ENCODE data around the gene TNS1.

Gene TNS1

DNA sequence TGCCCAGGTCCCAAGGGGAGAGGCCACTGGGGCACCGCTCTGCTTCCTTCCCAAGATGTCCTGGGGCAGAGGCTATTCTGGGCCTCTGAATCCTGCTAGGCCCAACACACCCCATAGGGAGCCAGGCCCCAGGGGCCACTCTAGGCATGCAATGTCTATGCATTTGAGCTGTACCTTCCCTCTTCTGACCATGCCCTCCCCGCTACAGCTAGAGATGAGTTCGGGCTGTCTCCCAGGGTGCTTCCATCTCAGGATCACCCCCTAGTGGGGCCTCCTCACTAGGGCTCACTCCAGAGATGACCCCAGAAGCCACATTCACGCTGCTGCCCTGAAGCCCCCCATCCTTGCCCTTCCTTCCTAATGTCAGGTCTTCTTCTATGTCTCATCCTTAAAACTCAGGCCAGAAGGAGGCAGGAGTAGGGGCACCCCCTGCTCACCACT, 54.4 kb downstream of the TNS1 start:
- Histone ChIP-seq H3K4me3 (ENCODE audit: low read length) (no peak overlapping the region), H3K4me1 (ENCODE audit: low read length) (no peaks in the 10 kb centered on the region), H3K36me3 (replicated peaks; ENCODE audit: insufficient read depth, low read length) (no peaks in the 10 kb centered on the region), H3K4me2 (ENCODE audit: low read depth, low read length) (no peak overlapping the region), H3K27ac (ENCODE audit: low read length) (no peak overlapping the region), H3K27me3 (replicated peaks; ENCODE audit: insufficient read depth, low read length) (peaks cover 44% of the 10 kb centered on the region), H3K9me2 (replicated peaks; ENCODE audit: insufficient read depth, low read length) (no peaks in the 10 kb centered on the region), H3K79me2 (ENCODE audit: low read length) (no peaks in the 10 kb centered on the region), H3K9ac (ENCODE audit: low read length) (no peak overlapping the region), H3F3A (ENCODE audit: insufficient read depth, low read length) (no peaks in the 10 kb centered on the region), H3K9me3 (replicated peaks; ENCODE audit: insufficient read depth, low read length) (no peaks in the 10 kb centered on the region), H2AFZ (ENCODE audit: low read length) (no peak overlapping the region), H4K20me1 (ENCODE audit: insufficient read depth, low read length) (no peaks in the 10 kb centered on the region)
- DNase-seq = no peak
- TF ChIP-seq EZH2phosphoT487 (IDR thresholded peaks at IDR 0.05; ENCODE audit: low read length) (no peak), EZH2 (optimal IDR thresholded peaks at IDR 0.05; ENCODE audit: low read depth, low read length) (no peak), CTCF (IDR thresholded peaks at IDR 0.05; ENCODE audit: low read length) (no peak)

DNA sequence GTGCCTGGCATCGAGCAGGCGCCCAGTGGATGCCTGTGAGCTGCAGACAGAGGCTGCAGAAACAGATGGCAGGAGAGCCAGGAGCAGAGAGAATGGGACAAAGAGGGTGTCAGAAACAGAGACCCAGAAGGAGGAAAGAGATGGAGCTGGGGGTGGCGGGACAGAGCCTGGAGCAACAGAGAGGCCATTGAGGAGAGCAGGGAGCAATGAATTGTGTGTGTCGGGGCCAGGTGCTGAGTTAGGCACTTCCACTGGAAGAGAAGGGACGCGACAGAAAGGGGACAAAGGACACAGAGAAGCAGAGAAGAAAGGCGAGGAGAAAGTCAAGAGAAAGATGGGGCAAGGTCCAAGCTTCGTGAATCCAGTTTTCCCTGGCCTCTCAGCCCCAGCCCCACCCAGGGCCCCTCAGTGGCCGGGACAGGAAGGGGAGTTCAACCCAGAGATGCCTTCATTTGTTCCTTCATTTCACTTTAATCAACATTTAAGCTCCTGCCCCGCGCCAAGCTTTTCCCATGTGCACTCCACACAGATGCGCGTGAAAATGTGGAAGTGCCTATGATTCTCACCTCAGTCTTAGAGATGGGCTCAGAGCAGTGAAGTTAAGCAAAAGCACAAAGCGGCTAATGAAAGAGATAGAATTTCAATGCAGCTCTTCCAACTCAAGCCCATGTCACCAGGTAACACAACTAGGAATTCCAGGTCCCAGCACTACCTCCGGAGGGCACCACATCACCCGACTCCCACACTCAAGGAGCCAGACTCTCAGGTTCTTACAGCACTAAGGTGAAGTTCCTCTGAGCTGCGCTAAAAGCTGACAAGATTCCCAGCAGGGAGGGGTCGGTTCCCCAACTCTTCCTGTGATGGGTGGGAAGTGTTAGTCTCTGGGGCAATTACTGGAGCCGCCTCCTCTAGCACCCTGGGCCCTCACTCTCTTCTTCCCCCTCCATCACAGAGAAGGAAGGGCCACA, 55.1 kb downstream of the TNS1 start:
- Histone ChIP-seq H3K4me3 (ENCODE audit: low read length) (no peak overlapping the region), H2AFZ (ENCODE audit: low read length) (no peak overlapping the region), H3K9me3 (replicated peaks; ENCODE audit: insufficient read depth, low read length) (no peaks in the 10 kb centered on the region), H3K9me2 (replicated peaks; ENCODE audit: insufficient read depth, low read length) (no peaks in the 10 kb centered on the region), H3K79me2 (ENCODE audit: low read length) (no peaks in the 10 kb centered on the region), H3K27me3 (replicated peaks; ENCODE audit: insufficient read depth, low read length) (peaks cover 44% of the 10 kb centered on the region), H3F3A (ENCODE audit: insufficient read depth, low read length) (no peaks in the 10 kb centered on the region), H3K36me3 (replicated peaks; ENCODE audit: insufficient read depth, low read length) (no peaks in the 10 kb centered on the region), H3K4me1 (ENCODE audit: low read length) (no peaks in the 10 kb centered on the region), H3K4me2 (ENCODE audit: low read depth, low read length) (no peak overlapping the region), H4K20me1 (ENCODE audit: insufficient read depth, low read length) (no peaks in the 10 kb centered on the region), H3K27ac (ENCODE audit: low read length) (no peak overlapping the region), H3K9ac (ENCODE audit: low read length) (no peak overlapping the region)
- no peak for DNase-seq
- TF ChIP-seq CTCF (IDR thresholded peaks at IDR 0.05; ENCODE audit: low read length) (no peak), EZH2 (optimal IDR thresholded peaks at IDR 0.05; ENCODE audit: low read depth, low read length) (no peak), EZH2phosphoT487 (IDR thresholded peaks at IDR 0.05; ENCODE audit: low read length) (no peak)

- no peaks in the 10 kb centered on the region for H3K36me3 ChIP-seq (replicated peaks; ENCODE audit: insufficient read depth, low read length)
- H3K9me2 ChIP-seq (replicated peaks; ENCODE audit: insufficient read depth, low read length) = no peaks in the 10 kb centered on the region
- no peak overlapping the region for H3K4me3 ChIP-seq (ENCODE audit: low read length)
- H4K20me1 ChIP-seq (ENCODE audit: insufficient read depth, low read length) = no peaks in the 10 kb centered on the region
- no peaks in the 10 kb centered on the region for H3F3A ChIP-seq (ENCODE audit: insufficient read depth, low read length)
- no peak overlapping the region for H2AFZ ChIP-seq (ENCODE audit: low read length)
- TF ChIP-seq CTCF (IDR thresholded peaks at IDR 0.05; ENCODE audit: low read length) (no peak), EZH2phosphoT487 (IDR thresholded peaks at IDR 0.05; ENCODE audit: low read length) (no peak), EZH2 (optimal IDR thresholded peaks at IDR 0.05; ENCODE audit: low read depth, low read length) (no peak)
- no peak overlapping the region for H3K4me2 ChIP-seq (ENCODE audit: low read depth, low read length)
- no peak for DNase-seq
- H3K9me3 ChIP-seq (replicated peaks; ENCODE audit: insufficient read depth, low read length) = no peaks in the 10 kb centered on the region
- H3K4me1 ChIP-seq (ENCODE audit: low read length) = no peaks in the 10 kb centered on the region
- no peak overlapping the region for H3K9ac ChIP-seq (ENCODE audit: low read length)
- H3K27ac ChIP-seq (ENCODE audit: low read length) = no peak overlapping the region
- no peaks in the 10 kb centered on the region for H3K79me2 ChIP-seq (ENCODE audit: low read length)
- H3K27me3 ChIP-seq (replicated peaks; ENCODE audit: insufficient read depth, low read length) = peaks cover 46% of the 10 kb centered on the region
These were observed 56.7 kb downstream of the TNS1 start for GRCh38 chr2:217946051-217946450.

Data from MM.1S (cell line).